H1 (cell line): ENCODE measurements around the gene WDFY3. TPM values are rescaled to one million over a fixed set of nuclear protein-coding genes. Genes with fewer than 3 reads are reported as not detected.

Experiments
- CTCF ChIA-PET: fragments of 300-600 bp; sonication (Branson Sonifier 250); formaldehyde crosslinking; loops from one replicate; lab custom pipeline; 2021; ENCODE audit not compliant: partially characterized antibody; lab: Charles Lee
- POLR2A ChIA-PET: fragments of 300-600 bp; sonication (Branson Sonifier 250); formaldehyde crosslinking; loops from one replicate; lab custom pipeline; 2021; ENCODE audit warnings: inconsistent platforms; ENCODE audit not compliant: partially characterized antibody; lab: Charles Lee
- DNase-seq, 2 experiments: peaks; one replicate each; pipeline versions ENCODE4 v3.0.0 to v3.0.0-alpha.2; 2010 to 2022; ENCODE audit warnings: low spot score in 2 of 2, low read depth in 1 of 2, mixed read lengths in 1 of 2
- FAIRE-seq: peaks from 2 replicates; lab custom pipeline; 2011; peaks lifted over from hg19 to GRCh38; lab: Jason Lieb, UNC
- H2AFZ ChIP-seq: 2 replicates; pipeline ENCODE4 v1.8.1; 2012; ENCODE audit warnings: low read length, inconsistent platforms
- H2AK5ac ChIP-seq: 2 replicates; pipeline ENCODE4 v1.6.1; 2013; ENCODE audit warnings: low read depth, low read length
- H2BK120ac ChIP-seq: replicated peaks from 2 replicates; pipeline ENCODE3; 2013; ENCODE audit warnings: low read depth, low read length, inconsistent platforms
- H2BK12ac ChIP-seq: 2 replicates; pipeline ENCODE4 v1.6.1; 2013; ENCODE audit warnings: low read depth, low read length
- H2BK15ac ChIP-seq: 2 replicates; pipeline ENCODE4 v1.6.1; 2013; ENCODE audit warnings: low read length
- H2BK20ac ChIP-seq: 2 replicates; pipeline ENCODE4 v1.6.1; 2013; ENCODE audit warnings: low read length
- H2BK5ac ChIP-seq: 2 replicates; pipeline ENCODE4 v1.6.1; 2013; ENCODE audit warnings: low read depth, low read length
- H3K14ac ChIP-seq: 2 replicates; pipeline ENCODE4 v1.6.1; 2013; ENCODE audit warnings: inconsistent platforms; ENCODE audit not compliant: insufficient read length
- H3K18ac ChIP-seq: 2 replicates; pipeline ENCODE4 v1.6.1; 2013; ENCODE audit warnings: low read length; ENCODE audit errors: extremely low read depth
- H3K23ac ChIP-seq: 2 replicates; pipeline ENCODE4 v1.6.1; 2013; ENCODE audit warnings: inconsistent platforms; ENCODE audit not compliant: insufficient read length
- H3K23me2 ChIP-seq: 2 replicates; pipeline ENCODE4 v1.6.1; 2013; ENCODE audit warnings: low read depth, low read length
- H3K27ac ChIP-seq: 2 replicates; pipeline ENCODE4 v1.6.1; 2011; ENCODE audit warnings: low read depth, low read length, inconsistent platforms
- H3K27me3 ChIP-seq, 4 experiments: replicated peaks in 1 of 4; 1 replicate in 1 of 4; 2 replicates in 3 of 4; pipeline versions ENCODE4 v1.6.1 to v1.8.1; 2011 to 2013; ENCODE audit warnings: low read length in 3 of 4, mild to moderate bottlenecking in 3 of 4, inconsistent platforms in 2 of 4, mixed read lengths in 2 of 4, moderate library complexity in 1 of 4; ENCODE audit not compliant: control insufficient read depth in 3 of 4, insufficient read depth in 3 of 4; ENCODE audit errors: extremely low read depth in 1 of 4
- H3K36me3 ChIP-seq, 4 experiments: 2 replicates each; pipeline versions ENCODE4 v1.6.1 to v1.8.1; 2011 to 2013; ENCODE audit warnings: mild to moderate bottlenecking in 4 of 4, low read length in 3 of 4, moderate library complexity in 2 of 4, control low read depth in 1 of 4, inconsistent platforms in 1 of 4; ENCODE audit not compliant: insufficient read depth in 4 of 4, control insufficient read depth in 2 of 4
- H3K4ac ChIP-seq: replicated peaks from 2 replicates; pipeline ENCODE3; 2013; ENCODE audit warnings: low read length, low read depth, mixed read lengths, inconsistent platforms; ENCODE audit not compliant: insufficient read length
- H3K4me1 ChIP-seq, 4 experiments: replicated peaks in 1 of 4; 1 replicate in 1 of 4; 2 replicates in 3 of 4; pipeline versions ENCODE4 v1.6.1 to v1.8.1; 2011 to 2013; ENCODE audit warnings: low read length in 3 of 4, inconsistent platforms in 2 of 4, mixed read lengths in 1 of 4; ENCODE audit not compliant: insufficient read depth in 4 of 4, control insufficient read depth in 3 of 4
- H3K4me2 ChIP-seq, 2 experiments: 2 replicates each; pipeline versions ENCODE4 v1.6.1 to v1.8.1; 2011 to 2013; ENCODE audit warnings: low read depth in 2 of 2, low read length in 2 of 2, control low read depth in 1 of 2, inconsistent platforms in 1 of 2, mild to moderate bottlenecking in 1 of 2; ENCODE audit not compliant: insufficient read depth in 1 of 2
- H3K4me3 ChIP-seq, 4 experiments: fragments of 200-600, 300-600 bp in 1 of 4; sonication (generic), shearing (Covaris generic), sonication (Bioruptor Twin) in 1 of 4; 2 replicates each; pipeline versions ENCODE4 v1.5.1 to v1.8.1; 2011 to 2016; ENCODE audit warnings: low read length in 4 of 4, low read depth in 3 of 4, control low read depth in 2 of 4, inconsistent platforms in 2 of 4, mild to moderate bottlenecking in 2 of 4, mixed read lengths in 1 of 4, moderate library complexity in 1 of 4; ENCODE audit not compliant: insufficient read depth in 2 of 4; ENCODE audit errors: extremely low read depth in 1 of 4
- H3K56ac ChIP-seq: replicated peaks from 2 replicates; pipeline ENCODE3; 2013; ENCODE audit warnings: low read depth, mild to moderate bottlenecking, mixed read lengths, low read length, inconsistent platforms; ENCODE audit not compliant: insufficient read length
- H3K79me1 ChIP-seq: 2 replicates; pipeline ENCODE4 v1.6.1; 2013; ENCODE audit warnings: low read depth, low read length, control low read depth
- H3K79me2 ChIP-seq, 2 experiments: 2 replicates each; pipeline versions ENCODE4 v1.6.1 to v1.8.1; 2012 to 2013; ENCODE audit warnings: low read length in 2 of 2, mild to moderate bottlenecking in 2 of 2, inconsistent platforms in 1 of 2; ENCODE audit not compliant: insufficient read depth in 2 of 2, control insufficient read depth in 1 of 2
- H3K9ac ChIP-seq, 4 experiments: replicated peaks in 1 of 4; 1 replicate in 1 of 4; 2 replicates in 3 of 4; pipeline versions ENCODE4 v1.6.1 to v1.8.1; 2011 to 2013; ENCODE audit warnings: low read depth in 3 of 4, low read length in 3 of 4, control low read depth in 2 of 4, mild to moderate bottlenecking in 2 of 4, moderate library complexity in 2 of 4, inconsistent platforms in 1 of 4; ENCODE audit errors: extremely low read depth in 1 of 4
- H3K9me3 ChIP-seq, 2 experiments: 2 replicates each; pipeline versions ENCODE4 v1.6.1 to v1.8.1; 2012 to 2013; ENCODE audit warnings: mild to moderate bottlenecking in 2 of 2, moderate library complexity in 2 of 2, control low read depth in 1 of 2, inconsistent platforms in 1 of 2, low read depth in 1 of 2, low read length in 1 of 2, mixed read lengths in 1 of 2; ENCODE audit not compliant: insufficient read depth in 2 of 2
- H4K20me1 ChIP-seq, 2 experiments: replicated peaks in 1 of 2; 2 replicates each; pipeline versions ENCODE3 to v1.8.1; 2011 to 2013; ENCODE audit warnings: inconsistent platforms in 2 of 2, low read length in 2 of 2, mild to moderate bottlenecking in 1 of 2; ENCODE audit not compliant: insufficient read depth in 2 of 2, control insufficient read depth in 1 of 2
- H4K5ac ChIP-seq: 2 replicates; pipeline ENCODE4 v1.6.1; 2013; ENCODE audit warnings: low read length, low read depth, mixed read lengths, inconsistent platforms; ENCODE audit not compliant: insufficient read length
- H4K8ac ChIP-seq: 2 replicates; pipeline ENCODE4 v1.8.0; 2013; ENCODE audit warnings: mild to moderate bottlenecking, moderate library complexity, low read length, inconsistent platforms; ENCODE audit not compliant: insufficient read depth; ENCODE audit errors: extremely low read depth
- H4K91ac ChIP-seq: replicated peaks from 2 replicates; pipeline ENCODE3; 2013; ENCODE audit warnings: low read length, mixed read lengths, inconsistent platforms; ENCODE audit not compliant: insufficient read length
- POLR2A ChIP-seq, 2 experiments: IDR thresholded peaks; 1 replicate in 1 of 2; 2 replicates in 1 of 2; pipeline ENCODE4 v1.6.1; 2011; ENCODE audit warnings: low read depth in 2 of 2, low read length in 2 of 2, mild to moderate bottlenecking in 2 of 2; ENCODE audit errors: control extremely low read depth in 1 of 2
- TBP ChIP-seq: IDR thresholded peaks from 2 replicates; pipeline ENCODE4 v1.6.1; 2011; ENCODE audit warnings: low read depth, low read length, improper control_type of control experiment
- TCF12 ChIP-seq: IDR thresholded peaks from 2 replicates; pipeline ENCODE4 v1.6.1; 2011; ENCODE audit warnings: low read depth, mild to moderate bottlenecking, low read length
- WGBS, 2 experiments: shearing (Covaris generic) in 1 of 2; methylation state at CpG; one replicate each; pipeline versions ENCODE4 v1.1.6 to v1.1.7; 2013 to 2015; ENCODE audit warnings: low lambda C conversion rate in 2 of 2, mixed read lengths in 2 of 2, inconsistent platforms in 1 of 2, low coverage in 1 of 2, missing lambda C conversion rate in 1 of 2; ENCODE audit not compliant: insufficient replicate concordance in 2 of 2, insufficient coverage in 1 of 2, insufficient read length in 1 of 2; ENCODE audit errors: extremely low coverage in 1 of 2, missing lambda C conversion rate in 1 of 2; 5-methylcytosine and 5-hydroxymethylcytosine counted together
- polyA plus RNA-seq, 7 experiments: library from polyadenylated mRNA; depleted of rRNA in 3 of 7; stranded (reverse) in 5 of 7; unstranded in 2 of 7; fragments of >200 nt in 5 of 7; fragments of 200-250 nt in 2 of 7; gene quantifications; 1 replicate in 5 of 7; 2 replicates in 1 of 7; 4 replicates in 1 of 7; pipeline versions ENCODE4 v1.2.1 to v1.2.3, GENCODE V29; 2011 to 2013; ENCODE audit warnings: missing spikeins in 2 of 7, mixed read lengths in 2 of 7
- total RNA-seq: library from RNA; stranded (reverse); fragmentation: NEBNext Ultra II Directional; extraction: Animal tissue kit (Norgen Biotek cat#: 25700); gene quantifications from 2 replicates; pipeline ENCODE4 v1.2.1, GENCODE V29; 2021
- TF ChIP-seq, protein P1 (sequence below): IDR thresholded peaks from 2 replicates; pipeline ENCODE4 v1.6.1; 2012; ENCODE audit warnings: inconsistent platforms

Gene WDFY3
- total and polyA plus RNA-seq, 2 of the 8 experiments (the other 6 are each of a cell fraction or from before 2014, with no cell fraction given) = 25.6 to 62.4 TPM

DNA sequence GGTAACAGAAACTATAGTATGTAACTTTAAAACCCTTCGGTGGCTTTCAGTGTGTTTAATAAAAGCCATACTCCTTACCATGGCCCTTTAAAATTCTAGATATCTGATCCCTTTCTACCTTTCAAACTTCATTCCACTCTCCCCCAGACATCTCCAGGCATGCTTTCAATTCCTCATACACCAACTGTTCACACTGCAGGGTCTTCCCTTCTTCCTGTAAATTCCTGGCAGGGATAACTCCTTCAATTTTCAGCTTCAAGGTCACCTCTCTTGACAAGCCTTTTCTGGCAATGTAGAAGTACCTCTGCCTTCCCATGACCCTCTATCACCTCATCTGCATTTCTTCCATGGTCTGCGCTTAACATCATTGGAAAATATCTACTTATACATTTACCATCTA lies 60.8 kb downstream of the WDFY3 start:
- Histone ChIP-seq H4K8ac (no peak overlapping the region), H2BK5ac (no peak overlapping the region), H3K56ac (no peak overlapping the region), H3K27me3 (no peaks in the 10 kb centered on the region), H2BK120ac (no peak overlapping the region), H3K27ac (no peak overlapping the region; the same call in 1 of the 2 replicates), H3K23ac (peak overlapping the region; percentile 75), H2BK20ac (no peak overlapping the region), H2BK15ac (no peak overlapping the region), H3K4me2 (no peak overlapping the region), H3K14ac (no peak overlapping the region), H3K79me1 (peaks cover 4% of the 10 kb centered on the region; the same call in 1 of the 2 replicates), H3K18ac (no peak overlapping the region), H4K5ac (no peak overlapping the region), H3K4ac (no peak overlapping the region), H3K23me2 (no peaks in the 10 kb centered on the region), H3K79me2 (peaks cover 0 to 28% of the 10 kb centered on the region in 2 experiments; a peak in 2 of 4 replicates), H3K9me3 (no peaks in the 10 kb centered on the region), H3K36me3 (no peaks in the 10 kb centered on the region), H4K20me1 (no peaks in the 10 kb centered on the region), H3K9ac (no peak overlapping the region), H4K91ac (no peak overlapping the region), H3K4me1 (peaks cover 0 to 9% (median 3%) of the 10 kb centered on the region in 4 experiments; a peak in 3 of 7 replicates), H2AFZ (no peak overlapping the region), H2AK5ac (no peak overlapping the region), H2BK12ac (no peak overlapping the region), H3K4me3 (no peak overlapping the region)
- FAIRE-seq (no peak), DNase-seq (no peak)
- ChIA-PET CTCF (no interaction called here), POLR2A (interaction anchor here (0.5 kb wide), 1 partner anchor 24 kb away, joined by 3 read pairs; no protein-coding TSS in a partner anchor)
- WGBS, 2 experiments = 87% methylated on average over 2 of the region's 2 CpGs; no CpG with 5 or more reads in 1 of the 2 experiments
- TF ChIP-seq TCF12 = no peak
- TF ChIP-seq, protein P1, sequence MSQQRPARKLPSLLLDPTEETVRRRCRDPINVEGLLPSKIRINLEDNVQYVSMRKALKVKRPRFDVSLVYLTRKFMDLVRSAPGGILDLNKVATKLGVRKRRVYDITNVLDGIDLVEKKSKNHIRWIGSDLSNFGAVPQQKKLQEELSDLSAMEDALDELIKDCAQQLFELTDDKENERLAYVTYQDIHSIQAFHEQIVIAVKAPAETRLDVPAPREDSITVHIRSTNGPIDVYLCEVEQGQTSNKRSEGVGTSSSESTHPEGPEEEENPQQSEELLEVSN = no peak
- no peak for TF ChIP-seq TBP
- TF ChIP-seq POLR2A (IDR thresholded peaks at IDR 0.05; ENCODE audit: control extremely low read depth in 1 of 2, low read depth in 2 of 2, low read length in 2 of 2) = no peak
